ENCODE data around the gene AMPD3.

The AMPD3 gene

DNA sequence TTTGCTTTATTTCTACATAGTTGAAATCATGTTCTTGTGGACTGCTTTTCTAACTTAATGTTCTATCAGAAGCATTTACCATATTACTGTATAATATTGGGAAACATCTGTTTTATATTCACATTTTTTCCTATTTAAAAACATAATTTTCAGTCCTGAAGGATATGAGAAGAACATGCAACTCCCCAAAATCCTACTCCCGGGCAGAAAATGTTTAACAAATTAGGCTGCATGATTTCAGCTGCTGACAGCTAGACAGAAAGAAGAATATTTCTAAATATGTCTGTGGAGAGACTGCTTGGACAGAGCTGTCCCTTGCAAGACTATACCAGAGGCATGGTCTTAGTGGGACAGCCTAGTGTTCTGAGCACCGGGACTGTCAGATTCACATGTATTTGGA, 15.7 kb upstream of the AMPD3 start:
- no peak for DNase-seq

DNA sequence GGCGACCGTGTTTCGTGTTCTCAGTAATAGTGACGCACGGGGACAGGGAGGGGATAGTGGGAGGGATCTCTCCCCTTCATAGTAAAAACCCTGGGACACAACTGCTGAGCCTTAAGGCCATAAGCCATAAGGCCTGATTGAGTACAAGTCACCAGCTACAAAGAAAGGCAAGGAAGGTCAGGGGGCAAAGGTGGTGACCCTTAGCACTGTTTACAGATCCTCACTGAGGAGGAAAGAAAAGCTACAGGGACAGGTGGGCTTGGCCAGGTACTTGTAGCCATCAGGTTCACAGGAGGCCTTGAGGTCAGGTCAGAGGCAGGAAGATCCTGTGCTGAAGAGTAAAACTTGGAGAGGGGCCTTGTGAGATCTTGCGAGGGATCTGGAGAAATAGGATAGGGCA, 15.1 kb upstream of the AMPD3 start:
- no peak for DNase-seq

DNA sequence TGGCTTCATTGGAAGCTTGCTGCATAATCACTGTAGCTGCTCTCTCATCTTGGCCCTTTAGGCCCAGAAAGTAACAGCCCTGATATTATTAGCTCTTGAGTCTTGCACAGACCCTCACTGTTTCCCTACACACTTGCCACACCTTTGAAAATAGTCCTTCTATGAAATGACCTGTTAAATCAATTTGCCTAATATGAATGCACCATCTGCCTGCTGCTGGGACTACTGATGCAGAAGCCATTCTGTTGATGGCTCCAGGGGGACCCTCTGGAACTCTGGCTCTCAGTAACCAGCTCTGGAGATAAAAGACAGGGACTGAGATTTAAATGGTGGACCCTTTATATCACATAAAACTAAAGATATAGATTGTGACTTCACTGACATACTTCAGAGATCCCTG, 14.7 kb upstream of the AMPD3 start:
- no peak for DNase-seq

DNA sequence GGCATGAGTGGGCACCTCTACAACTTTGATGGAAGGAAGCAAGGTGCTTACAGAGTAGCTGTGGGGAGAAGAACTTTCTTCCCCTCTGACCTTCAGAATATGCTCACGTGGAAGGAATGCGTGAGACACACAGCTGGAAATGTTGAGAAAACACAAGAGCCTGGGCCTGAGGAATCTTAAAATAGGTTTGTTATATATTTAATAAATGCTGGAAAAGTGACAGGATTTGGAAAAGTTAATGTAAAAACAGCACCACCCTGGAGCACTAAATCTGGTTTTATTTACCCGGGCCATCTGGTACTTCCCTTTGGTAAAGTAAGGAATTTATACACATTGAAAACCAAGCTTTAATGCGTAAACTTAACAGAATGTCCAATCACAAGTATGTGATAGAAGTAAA, 14.0 kb upstream of the AMPD3 start:
- DNase-seq = no peak

DNA sequence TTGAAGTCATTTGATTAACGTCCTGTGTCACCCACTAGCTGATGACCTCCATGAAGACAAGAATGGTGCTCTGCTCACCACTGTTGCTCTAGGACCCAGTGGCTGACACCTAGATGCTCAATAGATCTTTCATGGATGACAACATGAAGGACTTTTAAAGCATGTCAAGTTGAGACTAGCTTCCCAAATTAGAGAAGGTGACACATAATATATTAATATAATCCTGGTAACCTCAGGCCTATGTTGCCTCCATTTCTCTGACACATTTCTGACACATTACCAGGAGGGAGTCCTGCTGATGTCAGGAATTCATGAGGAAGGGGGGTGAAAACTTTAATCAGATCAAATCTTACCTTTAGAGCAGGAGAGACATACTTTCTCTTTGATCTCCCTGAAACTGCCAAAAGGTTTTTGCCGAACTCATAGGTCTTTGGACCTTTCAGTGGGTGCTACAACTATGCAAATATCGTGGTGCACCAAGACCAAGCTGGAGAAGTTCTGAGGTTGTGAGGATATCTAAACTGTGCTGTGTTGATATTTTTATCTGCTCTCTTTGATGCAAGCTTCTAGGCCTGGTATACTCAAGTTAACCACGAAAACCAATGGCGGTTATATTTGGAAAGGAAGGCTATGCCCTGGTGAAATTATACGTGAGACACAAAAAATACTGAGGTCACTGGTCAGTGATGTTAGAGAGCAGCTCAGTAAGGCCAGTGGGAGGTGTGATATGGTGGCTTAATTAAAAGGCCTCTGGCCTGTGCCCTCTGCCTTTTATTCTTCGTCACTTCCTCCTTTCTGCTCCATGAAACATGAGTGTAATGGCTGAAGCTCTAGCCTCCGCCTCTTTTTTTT, 13.2 kb upstream of the AMPD3 start:
- no peak for DNase-seq

DNA sequence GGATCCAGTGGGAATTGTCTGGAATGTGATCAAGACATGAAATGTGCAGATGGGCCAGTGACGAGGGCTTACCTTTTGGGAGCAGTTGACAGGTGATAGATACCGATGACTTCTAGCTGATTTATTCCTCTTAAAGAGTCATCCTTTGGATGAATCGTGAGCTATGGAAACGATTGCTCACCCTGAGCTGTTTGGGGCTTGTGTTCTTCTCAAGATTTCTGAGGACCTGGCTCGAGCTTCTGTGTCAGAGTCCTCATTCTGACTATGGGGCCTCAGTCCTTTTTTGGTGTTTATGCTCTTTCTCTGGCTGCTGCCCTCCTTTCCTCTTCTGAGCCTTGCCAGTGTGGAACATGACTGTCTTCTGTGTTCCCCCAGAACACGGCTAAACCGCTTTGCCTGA, 11.9 kb upstream of the AMPD3 start:
- no peak for DNase-seq

DNA sequence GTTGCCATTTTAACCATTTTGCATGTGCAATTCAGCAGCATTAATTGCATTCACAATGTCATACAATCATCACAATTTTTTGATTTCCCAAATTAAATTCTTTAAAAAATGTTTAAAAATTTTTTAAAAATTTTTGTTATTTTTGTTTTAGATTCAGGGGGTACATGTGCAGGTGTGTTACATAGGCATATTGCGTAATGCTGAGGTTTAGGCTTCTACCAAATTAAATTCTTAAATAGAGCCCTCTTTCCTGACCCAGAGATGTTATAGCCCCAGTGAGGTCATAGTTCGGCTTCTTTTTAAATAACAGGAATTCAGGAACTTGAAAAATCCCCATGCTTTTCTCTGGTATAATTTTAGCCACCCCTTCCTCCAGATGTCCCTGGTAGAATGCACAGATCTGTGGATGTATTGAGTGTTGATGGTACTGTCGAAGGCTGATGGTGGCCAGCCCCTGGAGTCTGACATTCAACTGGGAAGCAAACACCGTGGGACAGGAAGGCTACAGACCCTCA, 11.3 kb upstream of the AMPD3 start:
- peak in 1 of 2 donors; percentile 33 for DNase-seq

DNA sequence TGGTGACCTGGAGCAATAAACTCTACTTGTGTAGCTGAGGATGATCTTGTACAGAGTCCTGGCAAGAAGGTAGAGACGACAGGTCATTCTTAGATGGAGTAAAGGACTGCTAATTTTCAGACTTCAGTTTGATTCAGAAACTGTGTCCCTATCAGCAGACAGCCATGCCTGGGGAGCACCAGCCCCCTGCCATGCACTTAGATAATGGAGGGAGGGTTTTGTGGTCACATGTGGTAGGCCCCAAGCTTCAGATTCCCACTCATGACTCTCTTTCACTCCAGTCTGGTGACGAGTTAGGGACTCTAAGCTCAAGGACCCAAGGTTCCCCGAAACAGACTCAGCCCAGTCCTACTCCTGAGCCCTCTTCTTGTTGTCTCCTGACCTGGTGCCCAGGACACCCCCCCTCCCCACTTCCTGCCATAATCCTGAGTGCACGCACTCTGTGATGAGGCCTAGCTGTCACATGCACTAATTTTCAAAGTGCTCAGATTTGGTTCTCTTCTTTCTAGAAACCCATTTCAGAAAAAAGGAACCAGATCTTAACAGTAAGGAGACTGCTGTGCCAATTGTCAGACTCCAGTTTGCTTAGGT, 10.2 kb upstream of the AMPD3 start:
- DNase-seq = no peak

DNA sequence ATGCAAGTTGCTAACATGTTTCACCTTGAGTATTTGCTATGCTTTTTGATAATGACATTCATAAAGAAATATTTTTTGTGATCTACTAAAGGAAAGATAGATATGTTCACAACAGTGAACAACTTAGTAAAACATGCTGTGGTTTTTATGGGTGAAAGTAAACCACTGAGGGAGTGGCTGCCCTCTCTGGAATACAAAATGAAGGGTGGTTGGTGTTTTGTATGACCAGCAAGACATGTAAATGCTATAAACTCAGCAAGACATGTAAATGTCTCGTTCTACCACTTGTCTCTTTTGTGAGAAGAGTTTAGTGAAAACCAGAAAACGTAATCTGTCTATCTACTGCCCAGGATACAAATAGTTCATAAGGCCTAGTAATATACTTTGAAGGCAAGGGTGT, 7.6 kb upstream of the AMPD3 start:
- no peak for DNase-seq

DNA sequence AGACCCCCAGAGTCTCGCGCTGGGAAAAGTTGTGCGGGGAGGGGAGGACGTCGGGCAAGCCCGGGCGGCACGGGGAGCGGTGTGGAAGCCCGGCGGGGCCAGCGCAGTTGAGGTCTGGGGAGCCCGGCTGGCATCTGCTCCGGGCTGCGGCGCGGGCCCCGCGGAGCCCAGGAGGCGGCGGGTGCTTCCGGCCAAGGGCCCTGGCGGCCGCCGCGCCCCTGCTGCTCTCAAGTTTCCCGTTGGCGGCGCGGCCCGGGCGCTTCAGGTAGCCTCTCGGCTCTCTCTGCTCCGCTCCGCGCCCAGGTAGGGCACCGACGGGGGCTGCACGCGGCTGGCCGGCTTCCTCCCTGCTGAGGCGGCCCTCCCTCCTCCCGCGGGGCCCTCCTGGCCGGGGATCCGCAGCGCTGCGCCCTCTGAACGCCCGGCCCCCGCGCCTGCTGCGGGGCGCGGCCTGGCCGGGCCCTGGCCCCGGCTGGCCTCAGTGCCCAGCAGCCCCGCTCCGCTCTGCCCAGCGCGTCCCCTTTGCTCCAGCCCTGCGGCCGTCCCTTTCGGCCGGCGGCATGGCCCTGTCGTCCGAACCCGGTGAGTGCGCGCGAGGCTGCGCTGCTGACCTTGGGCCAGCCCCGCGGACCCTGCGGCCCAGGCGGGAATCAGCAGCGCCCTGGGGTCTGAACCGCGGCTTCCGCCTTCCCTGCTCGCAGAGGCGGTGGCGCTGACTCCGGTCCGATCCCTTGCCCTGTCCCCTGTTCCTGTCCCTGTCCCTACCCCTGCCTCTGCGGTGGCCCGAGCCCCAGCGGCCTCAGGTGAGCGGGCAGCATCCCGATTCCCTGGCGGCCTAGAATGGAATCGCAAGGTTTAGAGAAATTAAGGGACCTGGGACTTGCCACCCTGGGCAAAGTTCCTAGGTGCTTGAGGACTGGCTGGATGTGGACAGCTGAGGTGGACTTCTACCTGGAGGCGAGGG, 4.3 kb upstream of the AMPD3 start:
- DNase-seq = peak; percentile 29 to 42

DNA sequence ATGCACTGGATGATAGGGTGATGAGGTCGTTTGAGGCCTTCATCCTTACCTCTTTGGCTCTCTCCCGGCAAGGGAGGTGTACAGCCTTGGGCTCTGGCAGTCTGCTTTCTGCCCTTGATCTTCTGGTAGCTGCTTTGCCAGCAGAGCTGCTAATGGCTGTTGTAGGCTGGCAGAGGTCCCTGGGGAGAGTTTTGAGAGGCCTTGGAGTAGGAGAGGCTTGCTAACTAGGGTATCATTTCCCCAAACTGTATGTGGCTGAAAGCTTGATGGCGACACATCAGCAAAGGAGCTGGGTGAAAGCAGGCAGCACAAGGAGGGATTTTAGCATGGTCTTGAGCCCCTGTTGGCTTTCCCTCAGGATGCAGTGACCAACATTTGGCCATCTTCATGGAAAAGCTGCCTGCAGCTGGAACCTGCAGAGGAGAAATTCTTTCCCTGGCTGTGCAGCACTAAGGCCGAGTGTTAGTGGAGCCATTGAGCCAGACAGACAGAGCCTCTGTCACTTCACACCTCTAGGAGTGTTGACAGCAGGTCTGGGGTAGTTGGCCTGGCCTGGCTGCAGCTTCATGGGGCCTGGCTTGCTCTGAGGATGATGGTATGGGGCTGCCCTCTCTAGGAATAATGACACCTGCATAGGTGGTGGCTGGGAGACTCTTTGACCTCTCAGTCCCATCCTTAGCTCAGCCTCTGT, 3.5 kb upstream of the AMPD3 start:
- no peak for DNase-seq

DNA sequence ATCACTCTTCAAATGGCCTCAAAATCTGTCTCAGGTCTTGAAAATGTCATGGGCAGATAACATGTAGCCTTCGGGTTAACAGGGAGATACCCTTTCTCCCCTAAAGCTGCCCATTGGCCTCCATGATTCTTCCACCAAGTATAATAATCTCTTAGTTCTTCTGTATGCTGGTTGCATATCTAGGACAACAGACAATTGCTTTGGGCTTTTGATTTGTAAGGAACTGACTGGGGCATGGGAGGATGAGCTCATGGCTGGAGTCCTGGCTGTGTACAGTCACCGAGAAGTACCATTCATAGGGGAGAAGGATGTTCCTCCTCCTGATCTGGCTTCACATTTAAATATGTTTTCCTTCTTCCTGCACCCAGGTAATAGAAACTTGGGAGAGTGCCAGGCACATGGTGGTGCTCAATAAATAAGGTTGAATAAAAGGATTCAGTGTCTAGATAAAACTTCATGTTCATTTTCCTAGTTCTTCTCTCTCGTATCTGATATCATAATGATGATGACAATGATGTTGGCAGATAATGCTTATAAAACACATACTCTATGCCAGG, 2.8 kb upstream of the AMPD3 start:
- peak; percentile 64 to 86 for DNase-seq

DNA sequence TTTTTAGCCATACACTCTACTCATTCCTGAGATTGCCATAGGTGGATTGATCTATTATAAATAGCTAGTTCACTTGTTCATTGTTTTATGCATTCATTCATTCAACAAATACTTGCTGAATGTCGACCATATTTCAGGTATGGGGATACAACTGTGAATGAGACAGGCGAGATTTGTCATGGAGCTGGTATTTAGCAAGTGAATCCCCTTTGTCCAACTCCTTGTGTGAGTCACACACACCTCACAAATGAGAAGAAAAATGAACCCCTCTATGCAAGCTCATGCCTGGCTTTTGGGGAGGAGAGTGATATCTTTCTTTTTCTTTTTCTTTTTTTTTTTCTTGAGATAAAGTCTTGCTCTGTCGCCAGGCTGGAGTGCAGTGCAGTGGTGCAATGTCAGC, 1.8 kb upstream of the AMPD3 start:
- no peak for DNase-seq

DNA sequence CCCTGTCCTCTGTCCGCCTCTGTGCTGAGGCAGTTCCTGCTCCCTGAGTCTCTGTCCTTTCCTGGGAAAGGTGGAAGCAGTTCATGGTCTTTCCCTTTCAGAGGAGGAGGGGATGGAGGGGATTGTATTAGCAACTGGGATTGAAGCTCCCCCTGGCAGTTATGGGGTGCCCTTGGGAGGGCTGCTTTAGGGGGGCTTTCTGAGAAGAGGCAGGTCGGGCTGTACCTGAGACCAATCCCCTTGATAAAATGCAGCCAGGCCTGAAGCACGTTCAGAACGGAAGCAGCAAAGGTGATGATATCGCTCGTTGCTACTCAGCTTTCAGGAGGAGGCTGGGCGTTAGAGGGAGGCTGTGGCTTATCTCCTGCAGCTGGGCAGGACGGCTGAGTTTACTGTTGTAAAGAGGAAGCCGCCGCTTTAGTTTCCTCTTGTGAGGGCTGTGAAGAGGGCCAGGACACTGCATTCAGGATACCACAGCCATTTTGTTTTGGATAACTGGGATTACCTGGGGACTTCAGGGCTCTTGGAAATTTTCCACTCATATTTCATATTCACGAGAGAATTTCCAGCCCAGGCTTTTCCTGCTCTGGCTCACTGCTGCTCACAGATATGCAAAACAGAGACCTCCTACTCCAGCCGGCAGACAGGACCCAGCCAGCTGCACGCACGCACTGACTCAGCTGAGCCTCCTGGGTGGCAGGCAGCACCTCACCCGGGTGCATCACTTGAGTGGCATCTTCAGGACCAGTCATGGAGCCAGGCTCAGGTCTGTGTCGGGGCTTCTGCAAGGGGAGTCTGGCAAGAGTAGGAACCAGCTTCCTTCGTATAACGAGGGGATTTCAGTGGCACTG, 798 bp downstream of the AMPD3 start:
- DNase-seq = peak; percentile 75 to 81

DNA sequence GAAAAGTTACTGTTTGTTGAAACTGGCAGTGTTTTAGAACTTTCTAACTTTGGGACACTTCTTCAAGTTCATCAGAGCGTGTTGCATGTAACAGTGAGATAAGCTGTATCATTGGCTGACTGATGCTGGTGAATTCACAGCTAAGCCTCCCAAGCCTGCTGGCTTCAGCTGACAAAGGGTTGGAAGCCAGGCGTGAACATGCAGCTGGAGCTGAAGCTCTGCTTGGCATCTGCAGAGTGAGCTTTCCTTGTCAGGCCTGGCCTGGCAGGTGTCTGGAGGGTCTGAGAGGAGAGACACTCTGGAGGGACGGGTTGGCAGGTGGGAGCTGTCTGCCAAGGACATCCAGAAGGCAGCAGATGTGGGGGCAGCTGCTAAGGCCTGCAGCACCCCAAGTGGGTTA, 1.5 kb downstream of the AMPD3 start:
- no peak for DNase-seq

DNA sequence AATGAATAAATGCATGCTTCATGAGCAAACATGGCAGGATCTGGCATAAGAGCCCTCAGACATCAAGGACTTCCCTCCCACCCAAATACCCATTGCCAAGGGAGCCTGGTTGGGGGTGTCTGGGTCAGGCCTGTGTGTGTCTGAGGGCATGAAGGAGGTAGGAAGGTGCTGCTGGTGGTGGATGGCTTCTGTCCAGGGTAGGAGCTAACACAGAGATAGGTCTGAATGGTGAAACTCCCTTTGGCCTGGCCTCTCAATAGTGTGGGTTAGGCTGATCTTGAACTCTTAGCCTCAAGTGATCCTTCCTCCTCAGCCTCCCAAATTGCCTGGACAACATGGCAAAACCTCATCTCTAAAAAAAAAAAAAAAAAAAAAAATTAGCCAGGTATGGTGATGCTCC, 2.8 kb downstream of the AMPD3 start:
- DNase-seq = no peak

DNA sequence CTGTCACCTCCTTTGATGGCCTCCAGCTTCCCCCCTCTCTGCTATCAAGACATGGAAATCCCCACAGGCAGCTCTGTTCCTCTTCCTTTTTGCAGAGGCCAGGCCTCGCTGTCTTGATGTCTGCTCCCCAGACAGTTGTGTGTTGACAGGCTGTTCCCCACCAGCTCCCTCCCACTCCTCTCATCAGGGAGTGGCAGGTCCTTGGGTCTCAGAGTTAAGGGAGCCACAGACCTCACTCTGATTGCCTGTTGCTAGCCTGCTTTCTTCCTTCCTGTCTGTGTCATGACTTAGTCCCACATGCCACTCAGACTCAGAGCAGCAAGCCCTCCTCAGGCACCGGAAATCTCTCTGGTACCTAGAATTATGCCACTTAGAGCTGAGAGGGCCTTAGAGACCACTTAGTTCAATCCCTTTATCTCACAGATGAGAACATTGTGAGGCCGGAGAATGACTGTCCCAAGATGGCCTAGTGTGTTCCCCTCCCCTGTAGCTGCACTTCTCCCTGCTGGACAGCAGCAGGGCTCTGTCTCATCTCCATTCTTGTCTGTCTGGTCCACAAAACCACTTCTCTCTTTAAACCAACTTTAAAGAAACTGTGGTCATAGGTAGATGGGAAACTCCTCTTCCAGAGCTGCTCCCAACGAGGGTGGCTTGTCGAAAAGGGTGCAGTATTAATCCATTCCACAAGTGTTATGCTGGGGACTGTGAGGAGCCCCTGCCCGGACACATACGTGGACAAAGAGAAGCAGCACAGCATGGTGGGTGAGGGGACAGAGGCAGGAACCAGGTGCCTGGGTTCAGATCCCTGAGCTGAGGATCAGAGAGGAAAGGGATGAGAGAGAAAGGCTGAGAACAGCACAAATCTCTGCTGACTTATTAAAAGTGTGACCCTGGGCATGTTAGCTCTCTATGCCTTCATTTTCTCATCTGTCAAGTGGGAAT, 4.2 kb downstream of the AMPD3 start:
- DNase-seq = peak; percentile 82 to 92

DNA sequence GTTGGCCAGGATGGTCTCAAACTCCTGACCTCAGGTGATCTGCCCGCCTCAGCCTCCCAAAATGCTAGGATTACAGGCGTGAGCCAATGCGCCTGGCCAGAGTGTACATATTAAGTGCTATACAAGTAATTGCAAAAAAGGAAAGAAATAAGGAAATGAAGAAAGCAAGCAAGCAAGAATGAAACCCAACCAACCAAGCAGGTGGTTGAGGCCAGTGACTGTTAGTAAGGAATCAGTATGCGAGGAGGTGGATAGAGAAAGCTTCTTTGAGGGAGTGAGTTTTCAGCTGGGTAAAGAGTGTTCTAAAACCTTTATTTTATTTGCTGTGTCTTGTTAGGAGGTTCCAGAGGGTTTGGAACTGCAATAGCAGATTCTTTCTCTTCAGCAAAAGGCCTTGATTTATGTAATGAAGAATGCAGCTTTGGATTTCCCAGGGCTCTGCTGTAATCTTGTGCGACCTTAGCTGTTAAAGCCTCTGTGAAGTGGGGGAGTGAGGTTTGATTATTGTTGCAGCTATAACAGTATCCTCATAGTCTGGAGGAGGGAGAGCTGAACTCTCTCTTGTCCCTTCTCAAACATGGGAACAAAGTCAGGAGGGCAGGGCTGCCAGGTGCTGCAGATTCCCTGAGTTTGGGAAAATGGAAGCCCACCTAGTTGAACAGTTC, 5.7 kb downstream of the AMPD3 start:
- no peak for DNase-seq

DNA sequence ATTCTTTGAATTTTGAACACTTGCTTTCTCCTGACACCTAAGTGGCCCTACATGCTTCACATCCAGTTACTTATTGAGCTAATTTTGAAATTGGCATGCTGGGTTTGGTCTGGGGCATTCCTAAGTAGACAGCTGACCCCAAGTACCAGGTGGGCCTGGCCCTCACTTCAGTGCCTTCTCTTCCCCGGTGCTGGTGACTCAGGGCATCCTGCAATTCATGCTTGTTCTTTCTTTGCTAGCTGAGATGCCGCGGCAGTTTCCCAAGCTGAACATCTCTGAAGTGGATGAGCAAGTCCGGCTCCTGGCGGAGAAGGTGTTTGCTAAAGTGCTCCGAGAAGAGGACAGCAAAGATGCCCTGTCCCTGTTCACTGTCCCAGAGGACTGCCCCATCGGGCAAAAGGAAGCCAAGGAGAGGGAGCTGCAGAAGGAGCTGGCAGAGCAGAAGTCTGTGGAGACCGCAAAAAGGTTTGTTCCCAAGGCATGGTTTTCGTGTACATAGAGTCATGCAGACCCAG, 6.3 kb downstream of the AMPD3 start:
- no peak for DNase-seq

All from inflammatory macrophage treated with lipopolysaccharide for 1 hour (primary cell).